Measurements from ENCODE around the gene PCSK2.

PCSK2 gene

DNA sequence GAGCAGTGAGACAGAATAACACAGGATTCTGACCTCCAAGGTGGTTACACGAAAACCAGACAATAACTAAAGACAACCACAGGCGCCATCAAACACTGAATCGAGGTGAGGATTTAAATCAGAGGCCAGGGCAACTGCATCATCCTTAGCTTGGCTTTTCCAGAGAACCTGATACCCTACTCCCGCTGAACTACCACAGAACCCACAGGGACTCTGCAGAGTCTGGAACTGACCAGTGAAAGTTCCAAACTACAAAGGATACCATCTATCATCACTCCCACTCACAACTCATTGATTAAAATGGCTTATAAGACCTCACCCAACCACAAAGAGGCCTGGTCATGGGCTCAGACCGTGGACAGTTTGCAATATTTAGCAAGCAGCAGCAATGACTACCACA, 219.3 kb downstream of the PCSK2 start:
- no peak for DNase-seq (ENCODE audit: low read depth in 2 of 2)

- no peak for DNase-seq (ENCODE audit: low read depth in 2 of 2)
These were observed 221.2 kb downstream of the PCSK2 start for GRCh38 chr20:17448071-17448470.

- no peak for DNase-seq (ENCODE audit: low read depth in 2 of 2)
These were observed 222.2 kb downstream of the PCSK2 start for GRCh38 chr20:17449031-17449430.

DNA sequence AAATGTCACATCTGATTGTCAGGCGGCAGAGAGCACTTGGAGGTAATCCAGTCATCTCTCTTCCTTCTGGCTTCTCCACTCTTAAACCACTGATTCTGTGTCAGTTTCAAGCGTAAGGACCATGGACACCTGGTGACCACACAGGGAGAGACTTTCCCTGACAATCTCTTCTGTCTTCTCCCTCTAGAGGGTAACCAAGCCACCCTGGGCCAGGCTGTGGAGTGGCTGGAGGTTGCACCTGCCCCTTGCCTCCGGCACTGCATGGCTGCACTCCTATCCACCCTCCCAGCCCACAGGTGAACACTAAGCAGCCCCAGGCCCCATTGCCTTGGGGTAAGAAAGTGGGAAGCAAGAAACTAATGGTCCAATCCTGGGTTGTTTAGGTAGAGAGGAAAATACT, 225.6 kb downstream of the PCSK2 start:
- DNase-seq (ENCODE audit: low read depth in 2 of 2), result no peak

GRCh38 chr20:17453592-17453991, 226.8 kb downstream of the PCSK2 start:
- no peak for DNase-seq (ENCODE audit: low read depth in 2 of 2)

DNA sequence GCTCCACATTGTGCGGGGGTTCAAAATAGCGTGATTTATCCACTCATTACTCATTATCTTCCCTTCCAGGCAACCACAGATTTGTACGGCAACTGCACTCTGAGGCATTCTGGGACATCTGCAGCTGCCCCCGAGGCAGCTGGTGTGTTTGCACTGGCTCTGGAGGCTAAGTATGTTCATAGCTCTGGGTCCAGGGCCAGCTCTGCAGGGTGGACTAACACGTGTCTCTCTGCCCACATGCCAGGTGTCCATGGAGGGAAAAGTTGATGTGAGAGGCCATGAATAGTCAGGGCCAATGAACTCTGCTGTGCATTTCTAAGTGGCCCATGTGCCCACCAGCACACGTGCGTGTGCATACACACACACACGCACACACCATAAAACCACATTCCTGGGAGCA, 229.4 kb downstream of the PCSK2 start:
- no peak for DNase-seq (ENCODE audit: low read depth in 2 of 2)

DNA sequence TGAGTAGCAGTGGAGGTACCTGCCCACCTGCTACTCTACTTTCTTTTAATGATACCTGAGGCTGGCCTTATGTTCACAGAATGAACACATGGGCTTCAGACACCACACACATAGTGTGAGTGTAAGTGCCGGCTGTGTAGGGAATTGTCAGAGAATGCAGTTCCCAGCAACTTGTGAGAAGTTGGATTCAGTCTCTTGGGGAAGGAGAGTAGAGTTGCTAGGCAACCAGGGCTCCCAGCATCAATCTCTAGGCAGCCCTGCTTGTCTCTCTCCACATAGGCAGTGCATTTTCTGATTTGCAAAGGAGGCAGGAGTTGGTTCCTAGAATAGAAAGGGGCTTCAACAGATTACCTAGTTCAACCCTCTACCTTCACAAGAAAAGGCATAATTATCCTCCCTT, 230.2 kb downstream of the PCSK2 start:
- no peak for DNase-seq (ENCODE audit: low read depth in 2 of 2)

DNA sequence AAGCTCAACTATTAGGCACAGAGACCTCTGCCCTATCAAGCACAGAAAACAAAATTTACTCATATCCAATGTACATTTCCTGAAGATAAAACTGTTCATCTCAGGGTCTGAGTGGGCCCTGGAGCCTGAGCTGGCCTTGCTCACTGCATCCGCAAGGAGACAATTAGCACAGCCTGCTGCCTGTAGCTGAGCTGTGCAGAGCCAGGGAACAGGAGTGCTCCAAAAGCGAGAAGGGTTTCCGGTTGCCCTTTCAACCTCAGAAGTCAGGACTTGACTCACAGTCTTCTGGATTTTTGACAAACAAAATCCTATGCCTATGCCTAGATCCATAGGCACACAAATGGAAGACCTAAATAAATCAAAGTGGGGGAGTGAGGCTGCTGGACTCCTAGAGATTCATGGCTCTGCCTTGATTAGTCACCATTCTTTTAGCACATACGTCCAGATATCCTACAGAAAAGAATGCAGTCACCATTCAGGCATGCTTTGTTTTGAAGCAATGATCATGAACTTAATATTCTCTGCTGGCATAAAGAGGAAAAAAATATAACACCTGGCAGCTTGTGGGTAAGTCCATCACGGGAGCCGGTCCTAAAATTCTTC, 230.8 kb downstream of the PCSK2 start:
- no peak for DNase-seq (ENCODE audit: low read depth in 2 of 2)

GRCh38 chr20:17460119-17460518, 233.3 kb downstream of the PCSK2 start:
- DNase-seq (ENCODE audit: low read depth in 2 of 2), result no peak

DNA sequence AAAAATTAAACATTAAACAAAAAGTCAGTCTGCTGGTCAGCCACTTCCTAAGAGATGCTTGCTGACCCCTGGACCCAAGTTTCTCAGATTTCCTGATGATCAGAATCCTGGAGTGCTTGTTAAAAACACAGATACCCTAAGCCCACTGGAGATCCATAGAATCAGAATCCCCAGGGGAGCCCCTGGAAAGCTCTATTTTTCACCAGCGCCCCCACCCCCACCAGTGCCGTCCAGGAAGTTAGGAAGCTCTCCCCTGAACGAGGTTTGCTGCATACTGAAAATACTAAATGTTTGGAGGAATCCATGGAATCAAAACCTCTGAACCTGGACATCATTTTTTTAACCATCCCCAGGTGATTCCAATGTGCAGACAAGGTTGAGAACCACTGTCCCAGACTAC, 235.1 kb downstream of the PCSK2 start:
- DNase-seq (ENCODE audit: low read depth in 2 of 2), result no peak

GRCh38 chr20:17463711-17464110, 236.9 kb downstream of the PCSK2 start:
- DNase-seq (ENCODE audit: low read depth in 2 of 2), result no peak

GRCh38 chr20:17465236-17465635, 238.4 kb downstream of the PCSK2 start:
- DNase-seq (ENCODE audit: low read depth in 2 of 2), result no peak

DNA sequence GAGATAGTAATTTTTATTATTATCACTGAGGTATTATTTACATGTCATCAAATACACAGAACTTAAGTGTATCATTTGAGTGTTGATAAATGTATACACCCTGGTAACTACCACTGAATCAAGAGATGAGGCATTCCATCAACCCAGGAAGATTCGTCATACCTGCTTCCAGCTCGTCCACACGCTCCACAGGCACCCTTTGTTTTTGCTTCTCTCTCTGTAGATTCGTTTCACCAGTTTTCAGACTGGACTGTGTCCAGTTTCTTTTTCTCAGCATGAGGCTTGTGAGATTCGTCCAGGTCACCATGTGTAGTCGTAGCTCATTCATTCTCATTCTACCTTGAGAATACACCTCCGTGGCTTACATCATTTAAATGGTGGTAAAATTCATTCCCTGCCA, 239.8 kb downstream of the PCSK2 start:
- DNase-seq (ENCODE audit: low read depth in 2 of 2), result no peak

DNA sequence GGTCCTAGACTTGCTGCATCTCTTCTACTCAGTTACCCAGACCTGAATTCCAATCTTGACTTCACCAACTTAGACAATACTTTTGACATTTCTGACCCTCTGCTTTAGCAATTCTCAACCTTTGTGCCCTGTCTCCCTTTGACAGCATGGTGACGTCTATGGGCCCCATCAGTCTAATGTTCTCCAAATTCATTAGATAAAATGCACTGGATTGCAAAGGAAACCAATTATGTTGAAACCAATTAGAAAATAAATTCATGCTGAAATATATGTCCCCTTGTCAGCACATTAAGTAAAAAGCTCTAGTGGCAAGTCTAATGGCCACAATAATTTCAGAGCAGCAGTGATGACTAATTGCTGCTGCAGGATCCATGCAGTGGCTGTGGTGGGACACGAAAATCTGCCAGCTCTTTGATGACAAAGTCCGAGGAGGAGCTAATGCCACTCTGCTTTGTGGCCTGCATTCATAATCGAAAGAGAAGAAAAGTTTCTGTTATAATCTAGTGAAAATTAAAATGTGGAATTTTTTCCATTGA, 240.3 kb downstream of the PCSK2 start:
- no peak for DNase-seq (ENCODE audit: low read depth in 2 of 2)

GRCh38 chr20:17468073-17468840, 241.4 kb downstream of the PCSK2 start:
- DNase-seq (ENCODE audit: low read depth in 2 of 2), result no peak

- no peak for DNase-seq (ENCODE audit: low read depth in 2 of 2)
These were observed 242.6 kb downstream of the PCSK2 start for GRCh38 chr20:17469246-17470030.

DNA sequence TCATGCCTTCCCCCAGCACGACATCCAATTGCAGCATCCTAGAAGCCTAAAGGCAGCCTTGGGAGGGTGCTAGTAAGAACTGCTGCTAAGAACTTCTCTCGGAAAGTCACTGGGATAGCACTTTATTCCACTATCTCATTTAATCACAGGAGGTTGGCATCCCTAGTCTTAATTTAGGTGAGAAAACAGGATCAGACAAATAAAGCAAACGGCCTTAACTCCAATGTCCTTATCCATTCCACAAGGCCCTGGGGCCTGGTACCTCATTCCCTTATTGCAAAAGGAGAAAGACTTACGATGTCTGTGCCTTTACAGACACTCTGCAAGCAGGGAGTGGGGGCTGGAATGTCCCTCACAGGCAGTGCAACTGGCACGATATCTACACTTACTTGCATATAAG, 243.7 kb downstream of the PCSK2 start:
- no peak for DNase-seq (ENCODE audit: low read depth in 2 of 2)

GRCh38 chr20:17470973-17471372, 244.1 kb downstream of the PCSK2 start:
- no peak for DNase-seq (ENCODE audit: low read depth in 2 of 2)

DNA sequence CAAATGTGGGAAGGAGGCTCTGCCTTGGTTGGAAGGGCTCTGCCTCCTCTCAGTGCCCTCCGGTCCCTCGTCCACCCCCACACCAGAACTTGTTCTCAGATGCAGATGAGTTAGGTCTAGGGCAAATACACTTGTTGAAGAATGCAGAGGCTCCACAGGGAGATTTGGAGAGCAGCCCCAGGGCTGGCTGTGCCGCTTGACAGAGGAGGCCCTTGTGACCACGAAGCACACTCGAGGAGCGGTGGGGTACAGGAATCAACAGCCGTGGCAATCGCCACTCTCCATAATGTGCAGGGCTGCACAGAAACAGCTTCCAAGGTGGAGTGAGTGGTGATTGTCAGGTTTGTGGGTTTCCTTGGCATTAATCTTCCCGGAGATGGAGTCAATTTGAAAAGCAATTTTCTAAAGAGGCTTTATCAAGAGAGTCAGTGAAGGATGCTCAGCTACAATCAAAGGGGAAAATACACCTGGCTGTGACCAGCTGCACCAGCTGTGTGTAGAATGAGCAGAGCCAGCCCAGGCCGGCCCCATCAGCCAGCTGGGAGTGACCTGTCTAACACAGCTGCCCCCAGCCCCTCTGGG, 244.9 kb downstream of the PCSK2 start:
- no peak for DNase-seq (ENCODE audit: low read depth in 2 of 2)

DNA sequence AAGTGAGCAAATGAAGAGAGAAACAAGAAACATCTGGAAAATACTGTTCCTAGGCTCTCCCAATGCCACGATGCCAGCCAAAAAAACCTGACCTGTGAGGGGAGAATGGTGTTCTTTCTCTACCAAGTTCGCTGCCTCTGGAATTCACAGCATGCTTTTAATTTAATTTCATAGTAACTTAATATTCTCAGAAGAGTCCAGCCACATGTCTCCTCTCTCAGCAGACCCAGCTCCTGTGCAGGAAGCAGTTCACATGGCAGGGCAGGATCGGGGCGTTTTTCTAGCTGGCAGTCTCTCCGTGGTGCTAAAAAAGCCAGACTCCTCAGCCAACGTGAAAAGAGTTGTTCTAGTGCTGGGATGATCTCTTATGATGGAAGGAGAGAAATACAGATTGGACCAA, 246.8 kb downstream of the PCSK2 start:
- no peak for DNase-seq (ENCODE audit: low read depth in 2 of 2)

GRCh38 chr20:17479063-17479657, 252.3 kb downstream of the PCSK2 start:
- DNase-seq (ENCODE audit: low read depth in 2 of 2), result no peak

- no peak for DNase-seq (ENCODE audit: low read depth in 2 of 2)
These were observed 253.9 kb downstream of the PCSK2 start for GRCh38 chr20:17480696-17481095.
